Measurements from ENCODE around the gene ABLIM3.

ABLIM3 gene

DNA sequence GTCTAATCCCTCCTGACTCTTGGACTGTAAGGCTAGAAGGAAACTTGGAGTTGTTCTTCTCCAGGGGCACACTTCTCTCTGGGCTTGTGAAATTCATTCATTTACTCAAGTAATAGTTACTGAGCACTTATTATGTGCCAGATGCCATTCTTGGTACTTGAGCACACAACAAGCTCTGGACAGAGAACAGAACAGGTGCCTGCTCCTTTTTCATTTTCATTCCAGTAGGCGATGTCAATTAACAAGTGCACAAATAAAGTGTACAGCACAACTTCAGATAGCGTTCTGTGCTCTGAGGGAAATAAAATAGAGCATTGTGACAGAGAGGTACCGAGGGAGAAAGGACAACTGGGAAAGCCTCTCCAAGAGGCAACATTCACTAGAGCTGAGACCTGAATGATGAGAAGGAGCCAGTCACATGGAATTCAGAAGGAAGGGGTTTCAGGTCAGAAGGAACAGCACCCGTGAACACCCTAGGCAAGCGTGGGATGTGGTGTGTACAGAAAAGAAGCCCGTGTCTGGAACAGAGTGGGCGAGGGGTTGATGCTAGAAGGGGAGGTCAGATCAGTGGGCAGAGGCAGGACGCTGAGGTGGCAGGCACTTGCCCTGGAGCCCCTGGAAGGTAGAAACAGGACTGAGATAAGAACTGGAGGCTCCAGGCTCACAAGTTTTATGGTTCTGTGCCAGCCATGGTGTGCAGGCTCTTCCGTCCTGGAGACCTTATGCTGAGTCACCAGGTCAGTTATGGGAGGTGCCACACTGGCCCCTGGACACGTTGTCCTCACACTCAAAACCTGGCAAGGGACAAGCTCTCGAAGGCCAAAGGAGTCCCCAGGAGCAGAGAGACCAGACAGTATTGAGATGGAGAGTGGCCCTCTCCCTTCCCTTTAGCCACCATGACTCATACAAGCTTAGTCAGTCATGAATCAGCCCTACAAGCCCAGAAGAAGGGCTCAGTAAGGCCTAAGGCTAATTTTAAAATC lies 7.2 kb upstream of the ABLIM3 start:
- no peak for DNase-seq (ENCODE audit: low spot score)

GRCh38 chr5:149134778-149135500 lies 6.4 kb upstream of the ABLIM3 start:
- DNase-seq (ENCODE audit: low spot score), result no peak

DNA sequence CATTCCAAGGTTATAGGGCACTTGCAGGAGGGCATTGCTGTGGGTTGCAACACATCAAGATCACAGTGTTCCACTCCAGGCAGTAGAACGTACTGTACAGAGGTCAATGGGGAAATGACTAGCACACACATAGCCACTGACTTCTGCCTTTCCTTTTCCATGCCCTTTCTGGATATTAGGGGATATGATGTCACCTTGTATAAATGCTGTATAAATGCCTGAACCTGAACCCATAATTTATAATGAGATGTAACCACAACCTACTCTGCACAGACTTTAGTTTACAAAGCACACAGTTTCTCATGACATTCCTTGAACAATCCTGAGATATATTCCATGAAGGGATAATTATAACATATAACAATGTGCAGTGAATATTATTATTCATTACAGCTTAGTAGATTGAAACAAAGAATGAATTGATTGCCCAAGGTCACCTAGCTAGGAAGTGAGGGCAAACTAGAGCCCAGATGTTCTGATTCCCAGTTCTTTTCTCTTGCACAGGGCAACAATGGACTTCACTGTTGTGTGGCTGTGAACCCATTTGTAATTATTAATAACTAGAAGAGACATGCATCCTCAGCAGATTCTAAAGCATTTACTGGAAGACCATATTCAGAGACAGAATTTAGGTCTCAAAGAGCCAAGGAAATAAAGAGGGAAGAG lies 5.6 kb upstream of the ABLIM3 start:
- DNase-seq (ENCODE audit: low spot score), result no peak

GRCh38 chr5:149138182-149138923 lies 2.9 kb upstream of the ABLIM3 start:
- DNase-seq (ENCODE audit: low spot score), result no peak

DNA sequence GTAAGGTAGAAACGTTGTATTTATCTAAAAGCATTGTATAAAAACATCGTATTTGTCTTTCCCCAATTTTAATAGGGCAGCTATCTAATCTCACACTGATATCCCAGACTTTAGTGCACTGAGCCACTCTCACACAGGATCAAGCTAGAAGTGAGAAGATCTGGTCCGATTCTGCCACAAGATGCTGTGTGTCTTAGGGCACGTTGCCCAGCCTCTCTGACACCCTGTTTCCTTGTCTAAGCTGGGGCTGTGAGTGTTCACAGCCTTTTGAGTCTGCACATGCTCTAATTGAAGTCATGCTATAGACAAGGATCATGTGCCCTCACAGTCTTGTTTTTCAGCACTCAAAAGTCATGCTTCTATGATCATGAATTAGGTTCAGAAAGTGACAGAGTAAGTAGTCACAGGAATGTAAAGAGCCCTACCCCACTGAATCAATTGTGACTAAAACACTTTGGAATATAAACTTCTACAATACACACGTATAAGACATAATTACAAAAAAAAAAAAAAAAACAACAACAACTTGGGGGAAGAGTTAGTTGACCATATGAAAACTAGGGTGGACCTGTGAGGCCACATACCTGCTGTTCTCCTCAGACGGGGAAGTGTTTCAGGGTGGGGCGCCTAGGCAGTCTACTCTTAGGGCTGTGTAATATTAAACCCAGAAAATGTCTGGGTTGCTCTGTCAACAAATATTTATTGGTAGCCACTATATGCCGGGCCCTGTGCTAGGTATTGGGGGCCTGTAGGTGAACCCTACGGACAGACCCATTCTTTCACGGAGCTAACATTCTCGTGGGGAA lies 893 bp upstream of the ABLIM3 start:
- no peak for DNase-seq (ENCODE audit: low spot score)

- no peak for DNase-seq (ENCODE audit: low spot score)
These were observed 911 bp downstream of the ABLIM3 start for GRCh38 chr5:149141957-149142851.

GRCh38 chr5:149143470-149143869 lies 2.2 kb downstream of the ABLIM3 start:
- DNase-seq (ENCODE audit: low spot score), result no peak

- no peak for DNase-seq (ENCODE audit: low spot score)
These were observed 3.3 kb downstream of the ABLIM3 start for GRCh38 chr5:149144637-149145036.

GRCh38 chr5:149145138-149145537 lies 3.8 kb downstream of the ABLIM3 start:
- DNase-seq (ENCODE audit: low spot score), result no peak

DNA sequence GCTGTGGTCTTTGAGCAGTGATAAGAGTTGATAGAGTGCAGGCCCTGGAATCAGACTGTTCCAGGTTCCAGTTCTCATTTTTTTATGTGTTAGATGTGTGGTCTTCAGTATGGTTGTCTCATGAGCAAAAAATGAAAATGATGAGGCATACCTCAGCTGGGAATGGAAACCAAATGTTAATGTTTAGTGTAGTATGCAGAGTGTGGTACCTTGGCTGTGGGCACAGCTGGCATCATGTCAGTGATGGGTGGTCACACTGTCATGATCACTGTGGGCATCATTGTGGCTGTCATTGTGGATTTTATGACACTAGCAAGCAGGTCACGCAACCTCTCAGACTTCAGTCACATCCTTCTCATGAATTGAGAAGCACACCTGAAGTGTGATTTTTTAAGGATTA lies 6.4 kb downstream of the ABLIM3 start:
- no peak for DNase-seq (ENCODE audit: low spot score)

- no peak for DNase-seq (ENCODE audit: low spot score)
These were observed 8.6 kb downstream of the ABLIM3 start for GRCh38 chr5:149149942-149150341.

- no peak for DNase-seq (ENCODE audit: low spot score)
These were observed 9.2 kb downstream of the ABLIM3 start for GRCh38 chr5:149150457-149150856.

GRCh38 chr5:149151717-149152116 lies 10.4 kb downstream of the ABLIM3 start:
- DNase-seq (ENCODE audit: low spot score), result no peak

DNA sequence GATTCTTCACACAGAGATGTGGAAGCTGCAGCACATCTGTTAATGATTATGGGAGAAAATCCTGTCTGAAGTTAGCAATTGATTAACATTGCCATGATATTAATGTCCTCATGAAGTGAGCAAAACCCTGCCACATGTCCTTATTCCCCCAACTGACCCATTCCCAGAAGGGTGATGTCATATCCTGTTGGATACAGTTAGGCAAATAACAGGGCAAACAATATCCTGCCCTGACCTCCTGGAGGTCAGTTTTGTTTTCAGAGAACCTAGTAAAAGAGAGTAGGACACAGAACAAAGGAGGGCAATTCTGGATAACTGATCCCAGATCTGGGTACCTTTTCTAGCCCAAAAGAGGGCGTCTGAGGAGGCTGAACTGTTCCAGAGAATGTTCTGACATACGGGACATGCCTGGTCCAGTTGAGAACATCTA lies 11.0 kb downstream of the ABLIM3 start:
- DNase-seq (ENCODE audit: low spot score), result no peak

DNA sequence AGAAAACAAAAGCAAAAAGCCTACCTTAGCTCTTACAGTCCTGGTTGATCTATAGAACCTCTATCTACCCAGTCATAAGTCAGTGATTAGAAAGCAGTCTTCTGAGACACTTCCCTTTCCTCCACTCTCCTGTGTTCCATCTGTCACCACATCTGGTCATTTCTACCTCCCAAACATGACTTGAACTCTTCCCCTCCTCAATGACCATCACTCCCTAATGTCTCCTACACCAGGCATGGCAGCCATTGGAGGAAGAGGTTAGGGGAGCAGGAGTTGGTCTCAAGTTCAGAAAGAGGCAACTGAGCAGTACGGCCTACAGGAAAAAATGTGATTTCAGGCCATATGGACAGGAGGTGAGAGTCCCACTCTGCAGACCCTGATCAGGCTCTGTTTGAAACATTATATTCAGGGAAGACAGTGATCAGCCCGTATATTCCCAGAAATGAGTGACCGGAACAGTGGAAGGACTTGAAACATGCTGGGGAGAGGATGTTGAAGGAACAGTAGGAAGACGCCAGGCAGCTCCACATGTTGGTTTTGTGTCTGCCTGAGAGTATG lies 12.0 kb downstream of the ABLIM3 start:
- DNase-seq (ENCODE audit: low spot score), result no peak

GRCh38 chr5:149153751-149154610 lies 12.7 kb downstream of the ABLIM3 start:
- DNase-seq (ENCODE audit: low spot score), result no peak

- no peak for DNase-seq (ENCODE audit: low spot score)
These were observed 13.4 kb downstream of the ABLIM3 start for GRCh38 chr5:149154650-149155049.

DNA sequence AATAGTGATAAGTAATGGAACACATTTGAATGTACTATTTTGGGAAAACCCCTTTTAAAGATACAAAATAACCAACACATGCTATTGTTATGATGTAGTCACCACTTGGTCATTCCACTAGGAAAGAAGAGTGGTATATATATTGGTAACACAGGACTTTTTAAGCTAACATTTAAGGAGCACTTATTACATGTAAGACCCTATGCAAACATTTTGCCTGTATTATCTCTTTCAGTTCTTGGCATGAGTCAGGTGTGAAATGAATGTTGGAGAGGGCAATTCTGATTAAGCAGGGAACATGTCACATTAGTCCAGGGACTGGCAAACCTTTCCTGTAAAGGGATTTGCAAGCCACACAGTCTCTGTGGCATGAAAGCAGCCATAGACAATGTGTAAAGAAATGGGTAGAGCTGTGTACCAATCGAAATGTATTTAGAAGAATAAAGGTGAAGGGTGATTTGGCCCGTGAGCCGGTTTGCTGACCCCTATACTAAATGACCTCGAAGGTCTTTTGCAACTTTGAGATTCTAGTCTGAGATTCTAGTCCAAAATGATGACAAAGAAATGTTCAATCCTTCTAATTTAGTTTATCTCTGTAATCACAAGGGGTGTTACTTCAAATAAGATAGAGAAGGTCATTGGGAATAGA lies 15.3 kb downstream of the ABLIM3 start:
- no peak for DNase-seq (ENCODE audit: low spot score)

Data from NAMALWA (cell line).